ENCODE results near the gene METTL18.

- no peak for TF ChIP-seq CTCF (IDR thresholded peaks at IDR 0.05)
- TF ChIP-seq POLR2AphosphoS5 (IDR thresholded peaks at IDR 0.05; ENCODE audit: low read depth, low read length): no peak
- TF ChIP-seq REST (IDR thresholded peaks at IDR 0.05; ENCODE audit: insufficient read depth in 1 of 2, low read depth in 2 of 2, low read length in 1 of 2): no peak
- no peak for TF ChIP-seq SIN3A (IDR thresholded peaks at IDR 0.05; ENCODE audit: borderline replicate concordance, insufficient read depth, low read depth, low read length)
- TF ChIP-seq TCF7L2 (IDR thresholded peaks at IDR 0.05; ENCODE audit: low read depth, low read length): no peak
Measured at GRCh38 chr1:169804941-169805340, 10.2 kb upstream of the METTL18 start.

Measured in Panc1 (cell line).